ENCODE data around the gene SCN3A. TPM values are rescaled to one million over a fixed set of nuclear protein-coding genes. Genes with fewer than 3 reads are reported as not detected.

The SCN3A gene
- total and polyA plus RNA-seq, 5 donors, result 0.26 to 0.85 (median 0.54) TPM

GRCh38 chr2:165227571-165227970, 23.7 kb upstream of the SCN3A start:
- DNase-seq, result no peak
- no peak overlapping the region for H3K4me3 ChIP-seq (ENCODE audit: low read length)
- no peaks in the 10 kb centered on the region for H3K9me3 ChIP-seq (ENCODE audit: control insufficient read depth, low read length)
- intact Hi-C loops (cut with DNase I), result no loop called here
- H3K4me1 ChIP-seq (ENCODE audit: control insufficient read depth, insufficient read depth, low read length), result no peaks in the 10 kb centered on the region
- no peak overlapping the region for H3K27ac ChIP-seq (ENCODE audit: low read length)
- ATAC-seq, result no peak
- WGBS, result 70% methylated on average over 1 of the region's 1 CpG
- H3K27me3 ChIP-seq (ENCODE audit: control insufficient read depth, insufficient read depth), result no peaks in the 10 kb centered on the region

- ATAC-seq (no peak), DNase-seq (no peak)
- Histone ChIP-seq H3K27ac (ENCODE audit: low read length) (no peak overlapping the region), H3K27me3 (ENCODE audit: control insufficient read depth, insufficient read depth) (no peaks in the 10 kb centered on the region), H3K4me3 (ENCODE audit: low read length) (no peak overlapping the region), H3K4me1 (ENCODE audit: control insufficient read depth, insufficient read depth, low read length) (no peaks in the 10 kb centered on the region), H3K9me3 (ENCODE audit: control insufficient read depth, low read length) (no peaks in the 10 kb centered on the region)
- WGBS, result 37% methylated on average over 1 of the region's 1 CpG
- intact Hi-C loops (cut with DNase I), result no loop called here
These were observed 21.1 kb upstream of the SCN3A start for GRCh38 chr2:165224941-165225340.

DNA sequence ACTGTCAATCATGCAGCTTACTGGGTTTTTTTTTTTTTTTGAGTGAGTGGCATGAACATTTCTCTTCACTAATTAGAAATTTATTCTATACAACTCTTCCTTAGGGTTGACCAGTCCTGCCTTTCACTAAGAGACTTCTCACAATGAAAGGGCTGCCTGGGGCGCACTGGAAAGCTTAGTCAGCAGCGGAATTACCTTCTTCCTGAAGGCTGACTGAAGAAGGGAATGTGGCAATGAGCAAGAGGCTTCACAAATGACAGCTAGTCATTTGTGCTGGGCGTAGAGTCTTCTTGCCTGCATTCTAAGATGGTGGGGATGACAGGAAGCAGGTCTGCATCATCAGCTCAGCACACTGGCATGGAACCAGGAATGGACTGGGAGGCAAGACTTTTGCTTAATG, 15.6 kb upstream of the SCN3A start:
- intact Hi-C loops (cut with DNase I), result no loop called here
- WGBS, result 76% methylated on average over 3 of the region's 3 CpGs
- DNase-seq (no peak), ATAC-seq (no peak)
- Histone ChIP-seq H3K4me1 (ENCODE audit: control insufficient read depth, insufficient read depth, low read length) (no peaks in the 10 kb centered on the region), H3K27me3 (ENCODE audit: control insufficient read depth, insufficient read depth) (no peaks in the 10 kb centered on the region), H3K4me3 (ENCODE audit: low read length) (no peak overlapping the region), H3K27ac (ENCODE audit: low read length) (no peak overlapping the region), H3K9me3 (ENCODE audit: control insufficient read depth, low read length) (no peaks in the 10 kb centered on the region)

GRCh38 chr2:165214093-165214492, 10.2 kb upstream of the SCN3A start:
- Histone ChIP-seq H3K9me3 (ENCODE audit: control insufficient read depth, low read length) (no peaks in the 10 kb centered on the region), H3K27ac (ENCODE audit: low read length) (no peak overlapping the region), H3K4me3 (ENCODE audit: low read length) (no peak overlapping the region), H3K27me3 (ENCODE audit: control insufficient read depth, insufficient read depth) (no peaks in the 10 kb centered on the region), H3K4me1 (ENCODE audit: control insufficient read depth, insufficient read depth, low read length) (no peaks in the 10 kb centered on the region)
- DNase-seq (no peak), ATAC-seq (no peak)
- intact Hi-C loops (cut with DNase I), result no loop called here
- 31% methylated on average over 1 of the region's 1 CpG for WGBS

DNA sequence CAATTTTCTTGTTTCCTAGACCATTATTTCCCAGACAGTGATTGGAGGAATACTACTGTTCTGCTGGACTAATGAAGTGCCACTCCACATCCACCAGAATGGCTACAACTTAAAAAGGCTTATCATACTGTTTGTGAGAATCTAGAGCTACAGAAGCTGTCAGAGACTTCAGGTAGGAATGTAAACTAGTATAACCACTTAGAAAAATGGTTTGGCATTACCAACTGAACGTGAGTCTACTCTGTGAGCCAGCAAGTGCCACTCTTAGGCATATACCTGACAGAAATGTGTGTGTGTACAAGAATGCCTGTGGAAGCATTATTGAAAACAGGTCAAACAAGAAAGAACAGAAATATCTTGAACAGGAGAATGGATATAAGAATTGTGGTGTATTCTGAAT, 4.2 kb upstream of the SCN3A start:
- Histone ChIP-seq H3K4me3 (ENCODE audit: low read length) (no peak overlapping the region), H3K9me3 (ENCODE audit: control insufficient read depth, low read length) (no peaks in the 10 kb centered on the region), H3K4me1 (ENCODE audit: control insufficient read depth, insufficient read depth, low read length) (no peaks in the 10 kb centered on the region), H3K27ac (ENCODE audit: low read length) (no peak overlapping the region), H3K27me3 (ENCODE audit: control insufficient read depth, insufficient read depth) (no peaks in the 10 kb centered on the region)
- intact Hi-C loops (cut with DNase I), result loop anchor here in 1 of 4 donors (5.0 kb wide), 1 partner anchor 196 kb away; no protein-coding TSS in a partner anchor
- 62% methylated on average over 1 of the region's 1 CpG for WGBS
- ATAC-seq (no peak), DNase-seq (no peak)

DNA sequence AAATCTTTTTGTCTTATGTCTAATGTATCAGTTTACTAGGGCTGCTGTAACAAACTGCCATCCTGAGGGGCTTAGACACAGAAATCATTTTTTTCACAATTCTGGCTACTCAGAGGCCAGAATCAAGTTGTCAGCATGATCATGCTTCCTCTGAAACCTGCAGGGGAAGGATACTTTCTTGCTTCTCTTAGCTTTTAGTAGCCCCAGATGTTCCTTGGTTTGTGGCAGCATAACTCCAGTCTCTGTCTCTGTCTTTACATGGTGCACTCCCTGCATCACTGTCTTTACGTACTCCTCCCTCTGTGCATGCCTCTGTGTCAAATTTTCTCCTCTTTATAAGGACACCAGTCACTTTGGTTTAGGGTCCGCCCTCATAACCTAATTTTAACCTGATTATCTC, 2.0 kb upstream of the SCN3A start:
- no peak for DNase-seq
- intact Hi-C loops (cut with DNase I), result loop anchor here in 1 of 4 donors (5.0 kb wide), 1 partner anchor 194 kb away; no protein-coding TSS in a partner anchor
- H3K4me3 ChIP-seq (ENCODE audit: low read length), result no peak overlapping the region
- no peaks in the 10 kb centered on the region for H3K27me3 ChIP-seq (ENCODE audit: control insufficient read depth, insufficient read depth)
- H3K9me3 ChIP-seq (ENCODE audit: control insufficient read depth, low read length), result no peaks in the 10 kb centered on the region
- no peaks in the 10 kb centered on the region for H3K4me1 ChIP-seq (ENCODE audit: control insufficient read depth, insufficient read depth, low read length)
- ATAC-seq, result no peak
- WGBS, result 74% methylated on average over 2 of the region's 2 CpGs
- H3K27ac ChIP-seq (ENCODE audit: low read length), result no peak overlapping the region

DNA sequence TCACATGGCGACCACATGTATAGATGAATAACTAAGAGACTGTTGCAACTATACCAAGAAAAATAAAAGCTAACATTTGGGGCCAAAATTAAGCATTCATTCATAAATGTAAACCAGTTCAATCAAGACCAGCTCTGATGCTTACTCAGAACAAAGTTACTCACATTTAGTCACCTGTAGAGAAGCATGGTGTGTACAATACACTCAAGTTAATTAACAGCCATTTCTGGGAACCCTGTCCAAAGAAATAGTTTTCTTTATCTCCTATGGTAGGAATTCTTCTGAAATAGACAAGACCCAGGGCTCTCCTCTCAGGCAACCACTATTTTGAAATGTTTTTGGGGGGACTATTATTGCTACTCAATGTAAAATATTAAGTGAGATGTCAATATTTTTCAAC, 1.6 kb downstream of the SCN3A start:
- H3K27me3 ChIP-seq (ENCODE audit: control insufficient read depth, insufficient read depth), result no peaks in the 10 kb centered on the region
- no peak for DNase-seq
- H3K9me3 ChIP-seq (ENCODE audit: control insufficient read depth, low read length), result no peaks in the 10 kb centered on the region
- ATAC-seq, result no peak
- H3K27ac ChIP-seq (ENCODE audit: low read length), result no peak overlapping the region
- intact Hi-C loops (cut with DNase I), result loop anchor here in 3 of 4 donors (5.0 kb wide), 1 partner anchor 185 kb away; no protein-coding TSS in a partner anchor
- WGBS, result 87% methylated on average over 1 of the region's 1 CpG
- H3K4me1 ChIP-seq (ENCODE audit: control insufficient read depth, insufficient read depth, low read length), result no peaks in the 10 kb centered on the region
- no peak overlapping the region for H3K4me3 ChIP-seq (ENCODE audit: low read length)

GRCh38 chr2:165198181-165198580, 5.7 kb downstream of the SCN3A start:
- no peaks in the 10 kb centered on the region for H3K27me3 ChIP-seq (ENCODE audit: control insufficient read depth, insufficient read depth)
- WGBS, result 71% methylated on average over 2 of the region's 2 CpGs
- no peaks in the 10 kb centered on the region for H3K9me3 ChIP-seq (ENCODE audit: control insufficient read depth, low read length)
- no peak for DNase-seq
- no peaks in the 10 kb centered on the region for H3K4me1 ChIP-seq (ENCODE audit: control insufficient read depth, insufficient read depth, low read length)
- intact Hi-C loops (cut with DNase I), result no loop called here
- H3K27ac ChIP-seq (ENCODE audit: low read length), result no peak overlapping the region
- no peak overlapping the region for H3K4me3 ChIP-seq (ENCODE audit: low read length)
- no peak for ATAC-seq

DNA sequence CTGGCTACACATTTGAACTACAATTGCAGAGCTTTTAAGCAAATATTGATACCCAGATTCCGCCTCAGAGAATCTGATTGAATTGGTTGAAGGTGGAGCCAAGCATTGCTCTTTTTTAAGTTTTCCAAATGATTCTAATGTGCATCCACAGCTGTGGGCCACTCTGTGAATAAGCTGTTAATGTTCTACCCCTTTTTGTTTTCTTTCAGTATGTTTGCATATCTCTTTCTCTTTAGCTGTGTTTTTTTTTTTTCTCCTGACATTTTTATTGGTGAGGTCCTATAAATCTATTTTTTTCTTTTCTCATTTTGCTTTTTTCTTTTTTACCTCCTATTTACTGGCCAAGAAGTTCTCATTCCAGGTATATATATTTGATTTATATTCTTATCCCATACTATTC, 6.5 kb downstream of the SCN3A start:
- Histone ChIP-seq H3K27ac (ENCODE audit: low read length) (no peak overlapping the region), H3K4me1 (ENCODE audit: control insufficient read depth, insufficient read depth, low read length) (no peaks in the 10 kb centered on the region), H3K4me3 (ENCODE audit: low read length) (no peak overlapping the region), H3K27me3 (ENCODE audit: control insufficient read depth, insufficient read depth) (no peaks in the 10 kb centered on the region), H3K9me3 (ENCODE audit: control insufficient read depth, low read length) (no peaks in the 10 kb centered on the region)
- WGBS, result 94% methylated on average over 1 of the region's 1 CpG
- intact Hi-C loops (cut with DNase I), result no loop called here
- DNase-seq (no peak), ATAC-seq (no peak)

- DNase-seq, result no peak
- Histone ChIP-seq H3K27me3 (ENCODE audit: control insufficient read depth, insufficient read depth) (no peaks in the 10 kb centered on the region), H3K4me1 (ENCODE audit: control insufficient read depth, insufficient read depth, low read length) (no peaks in the 10 kb centered on the region), H3K27ac (ENCODE audit: low read length) (no peak overlapping the region), H3K4me3 (ENCODE audit: low read length) (no peak overlapping the region), H3K9me3 (ENCODE audit: control insufficient read depth, low read length) (no peaks in the 10 kb centered on the region)
- ATAC-seq, result no peak
- intact Hi-C loops (cut with DNase I), result no loop called here
- WGBS, result 75% methylated on average over 4 of the region's 4 CpGs
These were observed 7.4 kb downstream of the SCN3A start for GRCh38 chr2:165196411-165196810.

- H3K27me3 ChIP-seq (ENCODE audit: control insufficient read depth, insufficient read depth), result no peaks in the 10 kb centered on the region
- ATAC-seq, result no peak
- H3K9me3 ChIP-seq (ENCODE audit: control insufficient read depth, low read length), result no peaks in the 10 kb centered on the region
- 89% methylated on average over 4 of the region's 4 CpGs for WGBS
- H3K27ac ChIP-seq (ENCODE audit: low read length), result no peak overlapping the region
- intact Hi-C loops (cut with DNase I), result no loop called here
- no peak overlapping the region for H3K4me3 ChIP-seq (ENCODE audit: low read length)
- no peaks in the 10 kb centered on the region for H3K4me1 ChIP-seq (ENCODE audit: control insufficient read depth, insufficient read depth, low read length)
- no peak for DNase-seq
These were observed 10.6 kb downstream of the SCN3A start for GRCh38 chr2:165193178-165193777.

DNA sequence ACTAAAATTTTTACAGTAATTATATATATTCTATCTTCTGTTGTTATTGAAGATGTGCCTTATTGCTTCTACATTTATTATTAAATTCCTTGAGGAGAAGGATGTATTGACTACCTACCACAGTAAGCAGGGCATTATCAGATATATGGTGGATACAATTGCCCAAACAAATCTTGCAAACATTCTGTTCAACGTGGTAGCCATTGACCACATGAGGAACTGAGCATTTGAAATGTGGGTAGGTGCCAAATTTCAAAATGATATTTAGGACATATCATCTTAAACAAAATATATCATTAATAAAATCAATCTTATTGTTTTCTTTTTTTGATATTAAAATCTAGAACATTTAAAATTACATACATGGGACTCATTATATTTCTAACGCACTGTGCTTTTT, 11.1 kb downstream of the SCN3A start:
- no peak for DNase-seq
- no peak for ATAC-seq
- 83% methylated on average over 2 of the region's 2 CpGs for WGBS
- intact Hi-C loops (cut with DNase I), result no loop called here
- Histone ChIP-seq H3K27ac (ENCODE audit: low read length) (no peak overlapping the region), H3K4me1 (ENCODE audit: control insufficient read depth, insufficient read depth, low read length) (no peaks in the 10 kb centered on the region), H3K27me3 (ENCODE audit: control insufficient read depth, insufficient read depth) (no peaks in the 10 kb centered on the region), H3K9me3 (ENCODE audit: control insufficient read depth, low read length) (no peaks in the 10 kb centered on the region), H3K4me3 (ENCODE audit: low read length) (no peak overlapping the region)
